Psoas muscle (tissue), 8 donors: ENCODE results near the gene SGCD. TPM values are rescaled to one million over a fixed set of nuclear protein-coding genes. Genes with fewer than 3 reads are reported as not detected.

Experiments used
- ATAC-seq, 4 donors: fragments of 200-7000 bp; cut with Tn5 transposase; one replicate each; pipeline ENCODE4 v1.9.1; 2020; ENCODE audit warnings: moderate library complexity in 3 of 4, mild to moderate bottlenecking in 2 of 4
- DNase-seq, 2 donors: peaks; one replicate each; pipeline ENCODE4 v3.0.0-alpha.2; 2020
- H3K27ac ChIP-seq: fragments of 200-600 bp; one replicate; pipeline ENCODE4 v1.8.0; 2022
- H3K27me3 ChIP-seq, 3 donors: fragments of 200-600 bp in 1 of 3; one replicate each; pipeline versions ENCODE4 v1.6.1 to v1.8.0; 2013 to 2022; ENCODE audit warnings: low read length in 2 of 3, mild to moderate bottlenecking in 2 of 3, moderate library complexity in 1 of 3; ENCODE audit not compliant: insufficient read depth in 3 of 3
- H3K36me3 ChIP-seq, 2 donors: fragments of 200-600 bp in 1 of 2; one replicate each; pipeline versions ENCODE4 v1.6.1 to v1.8.0; 2013 to 2022; ENCODE audit warnings: low read depth in 1 of 2, mild to moderate bottlenecking in 1 of 2, moderate library complexity in 1 of 2; ENCODE audit not compliant: insufficient read depth in 1 of 2
- H3K4me1 ChIP-seq: fragments of 200-600 bp; one replicate; pipeline ENCODE4 v1.8.0; 2022
- H3K4me3 ChIP-seq: fragments of 200-600 bp; one replicate; pipeline ENCODE4 v1.8.0; 2022; ENCODE audit warnings: mild to moderate bottlenecking
- H3K9me3 ChIP-seq: fragments of 200-600 bp; one replicate; pipeline ENCODE4 v1.8.0; 2022
- WGBS, 3 donors: extraction: QIAGEN DNeasy Blood & Tissue Kit; methylation state at CpG; one replicate each; pipeline versions ENCODE4 v1.1.6 to v1.1.7; 2013; 5-methylcytosine and 5-hydroxymethylcytosine counted together
- intact Hi-C, 2 donors: fragments of 100-400 bp; cut with DNase I; formaldehyde crosslinking; loops; one replicate each; pipeline versions ENCODE4 v1.11.0 to v1.14.2; 2022
- polyA plus RNA-seq, 3 donors: library from polyadenylated mRNA; stranded (reverse); fragments of 200-250 nt; gene quantifications; one replicate each; pipeline ENCODE4 v1.2.3, GENCODE V29; 2013
- total RNA-seq, 4 donors: library from RNA; stranded (reverse); fragmentation: NEBNext Ultra II Directional in 2 of 4; extraction: Animal tissue kit (Norgen Biotek cat#: 25700) in 2 of 4; gene quantifications; one replicate each; pipeline versions ENCODE4 v1.2.1 to v1.2.4, GENCODE V29; 2021 to 2023
- TF ChIP-seq, protein P1 (sequence below): fragments of 200-600 bp; IDR thresholded peaks from one replicate; pipeline ENCODE4 v1.8.0; 2022; ENCODE audit warnings: antibody characterized with exemption
- donor health status: healthy with polysubstance abuse.
- donor health status: DM: no; HTN: no; CAD: no; lungs with moderate emphysema.
- donor health status: Bipolar disorder and iron deficiency.
- donor health status: healthy.
- donor health status: DM: yes; HTN: yes; CAD: no.
- donor health status: DM: no; HTN: no; CAD: no.
- donor health status: DM: no; HTN: no; CAD: no.
- donor health status: DM: yes; HTN: yes; CAD: no.

The SGCD gene
- total and polyA plus RNA-seq, 7 donors = 13.2 to 51.5 (median 33.2) TPM

DNA sequence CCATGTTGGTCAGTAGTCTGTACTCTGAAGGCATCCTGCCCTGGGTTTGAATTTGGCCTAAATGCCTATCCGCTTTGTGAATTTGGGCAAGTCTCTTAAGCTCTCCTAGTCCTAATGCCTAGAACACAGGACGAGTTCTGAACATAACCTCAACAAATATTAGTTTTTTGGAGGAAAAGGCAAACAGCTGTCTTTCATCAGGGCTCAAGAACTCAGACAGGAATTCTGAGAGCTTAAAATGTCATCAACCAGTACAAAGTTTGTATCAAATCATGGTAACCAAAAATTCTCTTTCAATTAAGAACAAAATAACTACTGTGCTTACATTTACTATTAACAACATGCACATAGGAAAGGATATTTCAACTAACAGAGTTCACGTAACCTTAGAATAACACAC lies 340.7 kb downstream of the SGCD start:
- H3K27me3 ChIP-seq = no peaks in the 10 kb centered on the region
- ATAC-seq (no peak), DNase-seq (no peak)
- H3K9me3 ChIP-seq = no peaks in the 10 kb centered on the region
- no peaks in the 10 kb centered on the region for H3K4me1 ChIP-seq
- intact Hi-C loops = no loop called here
- no peaks in the 10 kb centered on the region for H3K36me3 ChIP-seq
- 75 to 84% (median 83%) methylated on average over 3 of the region's 3 CpGs for WGBS, 3 donors
- no peak overlapping the region for H3K27ac ChIP-seq
- TF ChIP-seq, protein P1, sequence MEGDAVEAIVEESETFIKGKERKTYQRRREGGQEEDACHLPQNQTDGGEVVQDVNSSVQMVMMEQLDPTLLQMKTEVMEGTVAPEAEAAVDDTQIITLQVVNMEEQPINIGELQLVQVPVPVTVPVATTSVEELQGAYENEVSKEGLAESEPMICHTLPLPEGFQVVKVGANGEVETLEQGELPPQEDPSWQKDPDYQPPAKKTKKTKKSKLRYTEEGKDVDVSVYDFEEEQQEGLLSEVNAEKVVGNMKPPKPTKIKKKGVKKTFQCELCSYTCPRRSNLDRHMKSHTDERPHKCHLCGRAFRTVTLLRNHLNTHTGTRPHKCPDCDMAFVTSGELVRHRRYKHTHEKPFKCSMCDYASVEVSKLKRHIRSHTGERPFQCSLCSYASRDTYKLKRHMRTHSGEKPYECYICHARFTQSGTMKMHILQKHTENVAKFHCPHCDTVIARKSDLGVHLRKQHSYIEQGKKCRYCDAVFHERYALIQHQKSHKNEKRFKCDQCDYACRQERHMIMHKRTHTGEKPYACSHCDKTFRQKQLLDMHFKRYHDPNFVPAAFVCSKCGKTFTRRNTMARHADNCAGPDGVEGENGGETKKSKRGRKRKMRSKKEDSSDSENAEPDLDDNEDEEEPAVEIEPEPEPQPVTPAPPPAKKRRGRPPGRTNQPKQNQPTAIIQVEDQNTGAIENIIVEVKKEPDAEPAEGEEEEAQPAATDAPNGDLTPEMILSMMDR = no peak
- H3K4me3 ChIP-seq = no peak overlapping the region

DNA sequence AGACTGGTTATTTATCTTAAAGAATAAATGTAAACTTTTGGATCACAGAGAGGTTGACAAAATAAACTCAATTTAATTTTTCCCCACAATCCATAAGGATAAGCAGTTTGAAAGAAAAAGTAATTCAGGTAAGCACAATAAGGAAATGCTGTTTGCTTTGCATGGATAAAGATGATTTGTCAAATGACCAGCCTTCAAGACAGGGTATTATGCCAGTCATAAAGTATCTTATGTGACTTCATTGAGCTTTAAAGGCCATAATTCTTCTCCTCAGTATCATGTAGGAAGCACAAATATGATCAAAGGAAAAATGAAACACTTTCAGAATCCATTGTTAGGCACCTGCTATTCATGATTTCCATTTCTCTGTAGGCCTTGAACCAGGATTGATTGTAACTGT lies 342.5 kb downstream of the SGCD start:
- no peak overlapping the region for H3K4me3 ChIP-seq
- H3K27me3 ChIP-seq = no peaks in the 10 kb centered on the region
- no peaks in the 10 kb centered on the region for H3K36me3 ChIP-seq
- H3K4me1 ChIP-seq = no peaks in the 10 kb centered on the region
- intact Hi-C loops = no loop called here
- ATAC-seq (no peak), DNase-seq (no peak)
- H3K27ac ChIP-seq = no peak overlapping the region
- no peaks in the 10 kb centered on the region for H3K9me3 ChIP-seq
- TF ChIP-seq, protein P1 = no peak

DNA sequence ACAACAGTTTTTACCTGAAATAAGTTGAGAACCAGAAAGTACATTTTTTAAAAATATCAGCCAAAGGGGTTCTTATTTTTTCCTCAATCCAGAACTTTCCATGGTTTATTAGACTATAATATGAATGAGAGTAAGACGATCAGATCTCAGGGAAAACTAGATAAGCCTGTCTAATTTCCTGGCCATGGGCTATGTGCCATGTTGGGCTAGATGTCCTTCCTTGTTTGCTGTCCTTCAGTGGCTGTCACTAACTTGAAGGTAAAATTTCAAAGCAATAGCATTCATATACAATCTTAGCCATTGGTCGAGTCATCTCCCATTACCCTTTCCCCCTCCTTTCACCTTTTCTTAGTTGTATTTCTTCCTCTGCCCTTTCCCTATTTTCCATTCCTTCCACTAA lies 343.7 kb downstream of the SGCD start:
- 37 to 60% (median 44%) methylated on average over 2 of the region's 2 CpGs for WGBS, 3 donors
- intact Hi-C loops = no loop called here
- H3K36me3 ChIP-seq = no peaks in the 10 kb centered on the region
- no peaks in the 10 kb centered on the region for H3K27me3 ChIP-seq
- H3K4me1 ChIP-seq = no peaks in the 10 kb centered on the region
- ATAC-seq (no peak), DNase-seq (no peak)
- H3K27ac ChIP-seq = no peak overlapping the region
- no peak overlapping the region for H3K4me3 ChIP-seq
- H3K9me3 ChIP-seq = no peaks in the 10 kb centered on the region
- TF ChIP-seq, protein P1 = no peak

DNA sequence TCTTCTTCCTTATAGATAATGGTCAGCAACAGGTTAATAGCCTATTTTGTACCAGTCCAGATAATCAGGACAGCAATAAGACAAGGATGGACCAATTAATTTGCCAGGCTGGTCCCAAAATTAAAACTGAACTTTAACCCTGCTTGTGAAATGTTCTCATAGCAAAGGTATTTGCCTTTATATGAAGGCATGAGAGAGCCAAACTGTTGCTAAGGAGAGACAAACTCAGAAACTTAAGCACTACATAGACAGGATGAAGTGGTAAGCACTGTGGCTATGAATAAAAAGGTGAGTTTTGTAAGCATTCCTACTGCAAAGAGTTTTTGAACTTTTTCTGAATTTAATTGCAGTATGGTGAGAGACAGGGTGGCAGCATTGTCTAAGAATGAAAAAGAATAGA lies 348.4 kb downstream of the SGCD start:
- Histone ChIP-seq H3K4me1 (peaks cover 24% of the 10 kb centered on the region), H3K4me3 (no peak overlapping the region), H3K27me3 (no peaks in the 10 kb centered on the region), H3K36me3 (no peaks in the 10 kb centered on the region), H3K9me3 (no peaks in the 10 kb centered on the region), H3K27ac (no peak overlapping the region)
- no peak for DNase-seq
- intact Hi-C loops = no loop called here
- TF ChIP-seq, protein P1 = no peak
- no peak for ATAC-seq

DNA sequence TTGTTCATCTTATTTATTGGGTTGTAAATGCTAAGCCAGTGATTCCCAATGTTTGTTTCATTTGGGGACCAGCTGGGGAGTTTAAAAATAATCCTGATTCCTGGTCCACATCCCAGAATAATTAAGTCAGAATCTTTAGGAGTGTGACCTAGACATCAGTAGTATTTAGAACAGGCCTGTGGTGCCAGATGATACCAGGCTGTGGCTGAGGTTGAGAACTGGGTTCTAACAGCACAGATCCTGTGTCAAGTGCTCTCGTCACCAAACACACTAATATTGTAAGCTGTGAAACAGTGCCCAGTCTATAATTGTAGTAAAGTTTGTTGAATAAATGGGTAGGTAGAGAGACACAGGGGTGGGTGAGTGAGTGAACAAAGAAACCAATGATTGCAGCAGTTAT lies 351.0 kb downstream of the SGCD start:
- ATAC-seq = peak in 2 of 4 donors; percentile 32 to 43
- Histone ChIP-seq H3K4me3 (no peak overlapping the region), H3K36me3 (no peaks in the 10 kb centered on the region), H3K9me3 (no peaks in the 10 kb centered on the region), H3K27ac (no peak overlapping the region), H3K4me1 (peaks cover 28% of the 10 kb centered on the region), H3K27me3 (no peaks in the 10 kb centered on the region)
- TF ChIP-seq, protein P1 = no peak
- no peak for DNase-seq
- intact Hi-C loops = no loop called here
- WGBS, 3 donors = 38 to 51% (median 45%) methylated on average over 1 of the region's 1 CpG
